ENCODE measurements around the gene SLC6A13. TPM values are rescaled to one million over a fixed set of nuclear protein-coding genes. Genes with fewer than 3 reads are reported as not detected.

Gene SLC6A13
- polyA plus RNA-seq, 4 donors: 46.3 to 58.2 (median 48.7) TPM

DNA sequence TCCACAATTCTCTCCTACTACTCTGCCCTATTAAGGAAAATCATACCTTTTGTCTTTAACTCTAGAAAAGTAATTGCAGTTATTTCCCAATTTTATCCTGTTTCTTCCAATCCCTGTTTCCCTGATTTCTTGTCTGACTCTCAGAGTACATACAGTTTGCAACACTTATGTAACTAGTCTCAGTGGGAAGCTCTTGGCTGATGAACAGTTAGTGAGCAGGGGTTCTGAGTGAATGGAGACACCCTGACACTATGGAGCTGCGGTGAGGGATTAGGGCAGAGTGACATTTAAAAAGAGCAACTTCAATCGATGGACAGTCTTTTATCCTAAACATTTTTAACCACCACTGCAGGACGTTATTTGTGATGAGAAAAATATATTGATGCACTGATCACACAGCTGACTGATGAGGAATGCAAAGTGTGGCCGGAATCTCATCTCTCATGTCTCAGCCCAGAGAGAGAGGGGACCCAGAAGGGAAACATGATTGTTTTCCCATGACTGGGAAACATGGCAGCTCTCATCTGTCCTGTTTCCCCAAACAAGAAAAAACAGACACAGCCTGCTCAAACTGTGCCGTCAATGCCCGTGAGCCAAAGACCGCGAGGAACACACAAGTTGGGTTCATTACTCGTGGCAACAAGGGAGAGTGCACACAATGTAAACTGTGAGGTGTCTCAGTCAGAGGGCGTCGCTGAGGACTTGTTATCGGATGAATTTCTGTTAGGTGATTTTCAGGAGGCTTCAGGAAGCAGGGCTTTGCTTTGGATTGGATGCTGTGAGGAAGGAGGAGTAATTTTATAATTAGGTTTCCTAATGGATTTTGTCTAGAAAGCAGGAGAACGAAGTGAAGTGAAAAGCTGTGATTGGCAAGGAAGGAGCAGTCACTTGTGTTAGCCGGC is 5.2 kb upstream of the SLC6A13 start:
- DNase-seq (ENCODE audit: low read depth in 4 of 4, low spot score in 3 of 4): no peak

DNA sequence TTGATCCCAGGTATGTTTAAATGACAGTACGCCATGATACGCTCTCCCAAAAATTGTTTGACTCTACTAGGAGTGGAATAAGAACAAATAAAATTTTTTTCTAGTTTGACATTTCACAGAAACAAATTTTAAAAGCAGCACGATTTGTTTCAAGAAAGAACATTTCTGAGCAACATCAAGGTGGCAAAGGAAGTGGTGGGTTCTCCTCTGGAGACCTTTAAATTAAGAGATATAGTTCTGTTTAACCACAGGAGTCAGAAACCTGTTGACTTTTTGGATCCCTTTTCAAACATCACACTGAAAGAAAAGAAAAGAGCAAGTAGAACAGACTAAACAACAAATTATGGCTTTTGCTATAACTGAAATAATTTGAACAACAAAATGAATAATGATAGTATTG is 2.5 kb upstream of the SLC6A13 start:
- no peak for DNase-seq (ENCODE audit: low read depth in 4 of 4, low spot score in 3 of 4)

DNA sequence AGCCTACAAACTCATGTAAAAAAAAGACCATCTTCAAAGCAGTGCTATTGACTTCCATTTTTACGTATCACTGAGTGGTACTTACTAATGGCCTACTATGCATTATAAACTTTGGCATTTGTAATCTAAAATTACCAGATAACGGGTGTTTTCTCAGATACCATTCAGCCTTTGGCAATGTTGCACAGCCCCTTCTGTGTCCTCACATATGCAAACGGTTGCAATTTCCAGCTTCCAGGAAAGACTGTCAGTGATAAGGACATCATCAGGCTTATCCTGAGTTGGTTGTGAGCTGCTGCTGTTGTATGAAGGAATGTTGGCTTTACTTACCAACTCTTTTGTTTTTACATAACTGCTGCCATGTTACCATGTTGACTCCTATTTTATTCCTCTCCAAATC is 1.6 kb upstream of the SLC6A13 start:
- DNase-seq (ENCODE audit: low read depth in 4 of 4, low spot score in 3 of 4): no peak

DNA sequence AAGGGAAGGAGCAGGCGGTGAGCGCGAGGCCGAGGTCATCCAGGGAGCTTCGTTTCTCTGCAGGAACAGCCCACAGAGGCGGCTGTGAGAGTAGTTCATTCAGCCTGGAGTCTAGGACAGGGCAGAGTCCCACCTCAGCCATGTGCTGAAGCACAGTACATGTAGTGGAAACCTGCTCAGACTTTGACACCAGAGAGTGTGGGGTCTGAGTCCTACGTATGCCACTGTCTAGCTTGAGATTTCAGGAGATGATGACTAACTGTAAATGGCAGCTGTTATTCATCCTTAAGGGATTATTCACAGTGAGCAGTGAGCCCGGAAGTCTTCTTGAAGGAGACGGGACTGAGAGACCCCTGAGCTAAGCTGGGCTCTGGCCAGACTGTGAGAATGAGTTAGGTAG is 938 bp upstream of the SLC6A13 start:
- DNase-seq (ENCODE audit: low read depth in 4 of 4, low spot score in 3 of 4): no peak

DNA sequence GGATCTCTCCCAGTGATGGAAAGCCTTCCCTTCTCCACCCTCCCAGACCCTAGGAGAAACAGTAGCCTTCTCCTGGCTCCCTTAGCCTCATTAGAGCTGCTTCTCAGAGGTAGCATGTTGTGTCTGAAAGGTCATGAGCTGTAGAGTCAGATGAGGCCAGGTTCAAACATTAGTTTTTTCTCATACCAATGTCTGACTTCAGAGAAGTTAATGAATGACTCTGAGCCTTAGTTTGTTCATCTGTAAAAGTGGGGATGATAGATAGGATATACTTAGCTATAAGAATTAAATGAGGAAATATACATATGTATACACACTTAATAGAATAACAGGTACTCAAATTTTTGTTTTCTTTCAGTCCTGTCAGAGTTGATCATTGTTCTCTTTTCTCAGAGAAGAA is 523 bp downstream of the SLC6A13 start:
- no peak for DNase-seq (ENCODE audit: low read depth in 4 of 4, low spot score in 3 of 4)

DNA sequence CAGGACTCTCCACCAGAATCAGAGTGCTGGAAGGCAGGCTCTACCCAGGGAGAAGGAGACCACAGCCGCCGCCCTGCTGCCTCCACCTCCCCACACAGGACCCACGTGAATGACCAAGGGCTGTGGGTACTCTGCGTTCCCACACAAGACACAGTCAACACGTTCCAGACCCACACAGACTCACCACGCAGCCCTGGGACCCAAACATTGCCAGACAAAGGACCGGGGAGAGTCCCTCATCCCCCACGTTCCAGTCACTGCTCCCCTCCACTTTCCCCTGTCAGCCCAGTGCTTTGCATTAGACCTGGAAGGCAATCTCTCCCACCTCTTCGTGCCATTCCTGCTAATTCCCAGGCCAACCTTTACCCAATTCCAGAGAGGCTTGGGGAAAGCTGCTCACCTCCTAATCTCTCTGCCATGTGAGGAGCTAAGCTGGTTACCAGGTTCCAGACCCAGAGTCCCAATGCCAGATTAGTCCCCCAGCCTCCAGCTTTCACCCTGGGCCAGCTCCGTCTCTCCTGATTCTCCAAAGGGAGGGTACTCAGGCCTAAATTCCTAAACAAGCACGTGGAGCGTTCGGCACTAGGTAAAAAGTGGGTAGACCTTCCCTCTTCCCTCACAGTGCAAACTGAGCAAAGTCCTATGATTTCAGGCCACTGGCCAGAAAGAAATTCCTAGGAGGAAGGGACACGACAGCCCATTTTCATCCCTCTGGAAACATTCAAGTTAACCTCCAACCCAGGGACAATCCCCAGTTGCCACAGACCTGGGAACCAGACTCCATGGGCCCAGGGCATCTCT is 4.9 kb downstream of the SLC6A13 start:
- DNase-seq (ENCODE audit: low read depth in 4 of 4, low spot score in 3 of 4): no peak

DNA sequence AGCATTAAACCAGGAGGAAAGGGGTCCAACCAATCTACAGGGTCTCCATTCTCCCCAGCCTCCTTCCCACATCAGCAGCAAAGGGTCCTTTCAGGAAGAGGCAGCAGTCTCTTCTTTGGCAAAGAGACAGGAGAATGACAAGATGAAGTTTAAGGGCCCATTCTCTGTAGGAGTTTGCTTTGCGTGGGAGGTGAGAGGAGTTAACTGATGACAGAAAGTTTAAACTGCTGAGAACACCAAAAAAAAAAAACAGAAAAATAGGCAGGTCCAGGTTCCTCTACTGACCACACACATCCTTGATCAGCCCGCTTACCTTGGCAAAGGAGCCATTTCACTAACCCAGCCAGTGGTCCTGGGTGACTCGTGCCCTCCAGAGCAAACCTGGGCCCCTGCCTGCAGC is 5.7 kb downstream of the SLC6A13 start:
- no peak for DNase-seq (ENCODE audit: low read depth in 4 of 4, low spot score in 3 of 4)

DNA sequence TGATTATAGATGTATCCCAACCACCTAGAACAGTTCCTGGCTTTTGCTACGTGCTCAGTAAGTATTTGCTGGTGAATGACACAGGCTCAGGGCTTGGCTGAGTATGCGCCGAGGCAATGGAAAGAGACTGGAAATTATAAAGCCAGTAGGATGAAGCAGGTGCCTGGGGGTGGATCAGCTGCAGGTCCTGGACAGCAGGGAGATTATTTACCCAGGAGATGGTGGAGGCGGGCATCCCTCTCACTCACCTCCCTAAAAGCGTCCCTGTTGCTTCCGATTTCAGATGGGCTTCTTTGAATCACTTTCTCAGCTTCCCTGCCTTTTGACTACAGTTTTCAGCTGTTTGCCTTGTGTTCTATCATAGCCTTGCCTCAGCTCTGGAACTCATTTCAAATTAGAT is 6.4 kb downstream of the SLC6A13 start:
- no peak for DNase-seq (ENCODE audit: low read depth in 4 of 4, low spot score in 3 of 4)

DNA sequence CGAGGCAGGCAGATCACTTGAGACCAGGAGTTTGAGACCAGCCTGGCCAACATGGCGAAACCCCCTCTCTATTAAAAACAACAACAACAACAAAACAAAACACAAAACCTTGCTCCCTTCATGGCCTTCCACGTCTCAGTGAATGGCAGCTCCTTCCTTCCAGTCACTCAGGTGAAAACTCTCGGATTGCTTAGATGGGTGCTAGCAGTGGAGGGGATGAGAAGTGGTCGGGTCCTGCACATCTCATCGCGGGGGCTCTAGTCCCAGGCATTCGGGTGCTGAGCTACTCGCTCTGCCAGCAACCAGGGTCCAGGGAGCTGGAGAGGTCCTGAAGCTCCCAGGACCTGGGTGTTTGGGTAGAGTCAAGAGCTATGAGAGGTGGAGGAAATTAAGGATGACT is 7.7 kb downstream of the SLC6A13 start:
- no peak for DNase-seq (ENCODE audit: low read depth in 4 of 4, low spot score in 3 of 4)

DNA sequence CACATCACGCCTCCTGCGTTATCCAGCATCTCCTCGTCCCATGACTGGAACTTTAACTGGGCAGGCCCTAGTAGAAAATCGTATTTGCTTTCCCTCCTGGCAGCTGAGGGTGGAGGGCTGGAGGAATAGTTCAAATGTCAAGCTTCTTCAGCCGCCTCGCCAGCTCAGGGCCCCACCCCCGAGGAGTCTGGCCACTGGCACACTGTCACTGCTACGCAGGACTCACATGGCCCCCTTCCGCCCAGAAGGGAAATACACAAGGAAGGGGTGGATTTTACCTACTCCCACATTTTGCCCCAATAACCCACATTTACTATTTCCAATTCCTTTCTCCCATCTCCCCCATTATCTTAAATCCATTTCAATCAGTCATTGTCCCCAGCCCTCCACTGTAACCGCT is 8.6 kb downstream of the SLC6A13 start:
- no peak for DNase-seq (ENCODE audit: low read depth in 4 of 4, low spot score in 3 of 4)

DNA sequence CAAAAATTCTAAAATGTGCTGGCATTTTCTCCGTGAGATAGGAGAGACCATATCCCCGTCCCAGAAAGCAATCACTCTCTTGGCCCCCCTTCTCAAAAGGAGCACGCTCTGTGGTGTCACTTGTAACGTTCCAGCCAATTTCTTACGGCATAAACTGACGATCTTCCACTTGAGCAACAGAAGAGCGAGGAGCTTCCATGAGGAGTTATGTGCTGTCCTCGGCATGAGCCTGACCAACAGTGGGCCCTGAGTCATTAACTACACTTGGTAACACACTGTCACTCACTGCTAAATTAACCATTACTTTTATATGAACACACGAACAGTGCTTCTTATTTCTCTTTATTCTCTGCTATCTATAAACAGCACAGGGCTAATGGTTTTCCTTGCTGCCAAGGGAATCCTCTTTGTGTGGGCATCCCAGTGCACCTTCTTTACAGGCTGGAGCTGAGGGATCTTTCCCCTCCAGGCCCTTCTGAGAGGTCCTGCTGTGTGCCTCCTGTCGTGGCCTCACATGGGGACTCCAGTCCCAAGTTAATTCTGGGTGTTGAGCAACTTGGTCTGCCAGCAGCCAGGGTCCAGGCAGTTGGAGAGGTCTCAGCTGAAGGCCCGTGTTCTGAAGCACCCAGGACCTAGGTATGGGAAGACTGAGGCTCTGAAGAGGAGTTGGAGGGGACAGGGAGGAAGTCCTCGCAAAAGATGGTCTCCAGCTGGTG is 9.4 kb downstream of the SLC6A13 start:
- DNase-seq (ENCODE audit: low read depth in 4 of 4, low spot score in 3 of 4): no peak

DNA sequence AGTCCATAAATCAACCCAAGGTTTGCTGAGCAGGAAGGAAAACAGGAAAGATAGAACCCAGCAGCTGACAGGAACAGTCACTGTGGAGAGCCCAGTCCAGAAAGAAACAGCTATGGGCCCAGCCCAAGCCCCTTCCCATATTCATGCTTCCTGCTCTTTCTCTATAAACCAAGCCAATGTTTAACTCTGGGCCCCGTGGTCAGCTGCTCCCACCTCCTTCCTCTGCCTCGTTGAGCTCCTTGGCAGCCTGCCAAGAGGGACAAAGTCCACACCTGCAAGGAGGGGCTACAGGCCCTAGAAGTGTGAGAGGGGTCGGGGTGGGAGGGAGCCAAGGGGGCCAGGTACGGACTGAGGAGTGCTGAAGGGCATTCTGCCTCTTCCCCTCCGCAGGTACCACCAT is 10.0 kb downstream of the SLC6A13 start:
- DNase-seq (ENCODE audit: low read depth in 4 of 4, low spot score in 3 of 4): peak in 3 of 4 donors; percentile 72 to 77 (median 74)

DNA sequence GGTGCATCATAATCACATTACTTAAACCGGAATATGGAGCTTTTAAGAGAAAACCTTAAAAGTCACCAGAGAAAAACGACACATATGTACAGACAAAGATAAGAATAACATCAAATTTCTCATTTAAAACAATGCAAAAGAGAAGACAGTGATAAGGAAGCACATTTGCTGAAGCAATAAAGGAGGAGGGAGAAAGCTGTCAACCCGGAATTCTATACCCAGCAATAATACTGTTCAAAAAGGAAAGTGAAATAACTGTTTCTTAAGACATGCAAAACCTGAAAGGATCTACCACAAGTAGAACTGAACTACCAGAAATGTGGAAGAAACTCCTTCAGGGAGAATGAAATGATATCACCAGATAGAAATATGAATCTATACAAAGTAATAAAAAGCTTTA is 15.4 kb downstream of the SLC6A13 start:
- DNase-seq (ENCODE audit: low read depth in 4 of 4, low spot score in 3 of 4): no peak

DNA sequence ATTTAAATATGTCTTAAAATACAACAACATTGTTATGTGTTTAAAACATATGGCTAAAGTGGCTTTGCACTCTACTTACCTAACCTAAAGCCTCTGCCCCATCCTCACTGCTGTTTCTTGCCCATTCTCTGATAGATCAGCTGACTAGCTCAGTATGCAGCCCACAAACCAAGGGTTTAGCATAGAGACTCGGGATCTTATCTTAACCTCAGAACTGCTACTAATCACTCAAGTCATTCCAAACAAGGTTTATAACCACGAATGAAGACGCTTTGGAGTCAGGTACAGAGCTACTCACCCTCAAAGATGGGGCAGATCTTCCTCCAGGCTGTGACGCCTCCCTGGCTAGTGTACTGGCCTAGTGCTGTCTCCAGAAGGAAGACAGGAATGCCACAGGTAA is 19.3 kb downstream of the SLC6A13 start:
- no peak for DNase-seq (ENCODE audit: low read depth in 4 of 4, low spot score in 3 of 4)

DNA sequence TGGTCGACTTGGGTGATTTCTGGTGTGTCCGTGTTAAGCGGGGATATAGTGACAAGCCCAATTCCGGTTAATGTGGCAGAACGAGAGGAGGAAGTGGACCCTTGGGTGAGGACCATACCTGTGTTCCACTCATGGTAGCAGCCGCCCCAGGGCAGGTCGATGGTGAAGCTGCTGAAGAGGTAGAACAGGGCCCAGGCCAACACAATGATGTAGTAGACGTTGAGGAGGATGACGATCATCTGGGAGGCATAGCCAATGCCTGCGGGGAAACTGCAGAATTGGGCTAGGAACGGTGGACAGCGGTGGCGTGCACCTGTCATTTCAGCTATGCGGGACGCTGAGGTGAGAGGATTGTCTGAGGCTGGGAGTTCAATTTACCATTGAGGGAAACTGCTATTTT is 20.1 kb downstream of the SLC6A13 start:
- DNase-seq (ENCODE audit: low read depth in 4 of 4, low spot score in 3 of 4): no peak

DNA sequence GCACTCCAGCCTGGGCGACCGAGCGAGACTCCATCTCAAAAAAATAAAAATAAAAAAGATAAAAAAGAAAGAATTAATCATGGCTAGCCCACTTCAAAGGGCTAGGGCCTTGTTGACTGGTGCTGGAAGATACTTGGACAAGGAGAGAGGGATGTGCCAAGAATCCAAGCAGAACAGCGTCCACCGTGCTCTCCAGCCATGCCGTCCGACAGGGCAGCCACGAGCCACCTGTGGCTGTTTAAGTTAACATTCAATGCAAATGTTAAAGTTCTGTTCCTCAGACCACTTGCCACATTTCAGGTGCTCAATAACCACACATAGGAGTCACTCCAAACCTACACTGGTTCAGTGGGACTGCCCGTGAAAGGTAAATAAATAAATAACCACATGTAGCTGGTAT is 21.4 kb downstream of the SLC6A13 start:
- DNase-seq (ENCODE audit: low read depth in 4 of 4, low spot score in 3 of 4): no peak

DNA sequence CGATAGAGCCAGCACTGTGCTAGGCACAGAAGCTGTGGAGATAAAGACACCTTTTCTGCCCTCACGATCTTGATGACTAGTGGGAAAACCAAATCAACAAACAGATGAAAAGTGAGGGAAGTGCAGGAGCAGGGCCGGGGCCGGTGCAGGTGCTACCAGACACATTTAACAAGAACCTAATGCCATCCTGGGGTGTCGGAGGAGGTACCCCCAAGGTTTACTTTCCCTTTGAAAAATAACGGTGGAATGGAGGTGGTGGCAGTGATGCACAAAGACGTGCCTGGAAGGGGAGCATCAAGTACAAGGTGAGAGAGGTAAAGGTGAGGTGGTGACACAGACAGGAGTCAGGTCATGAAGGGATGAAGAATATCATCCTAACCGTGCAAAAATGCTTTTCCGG is 22.1 kb downstream of the SLC6A13 start:
- DNase-seq (ENCODE audit: low read depth in 4 of 4, low spot score in 3 of 4): no peak

DNA sequence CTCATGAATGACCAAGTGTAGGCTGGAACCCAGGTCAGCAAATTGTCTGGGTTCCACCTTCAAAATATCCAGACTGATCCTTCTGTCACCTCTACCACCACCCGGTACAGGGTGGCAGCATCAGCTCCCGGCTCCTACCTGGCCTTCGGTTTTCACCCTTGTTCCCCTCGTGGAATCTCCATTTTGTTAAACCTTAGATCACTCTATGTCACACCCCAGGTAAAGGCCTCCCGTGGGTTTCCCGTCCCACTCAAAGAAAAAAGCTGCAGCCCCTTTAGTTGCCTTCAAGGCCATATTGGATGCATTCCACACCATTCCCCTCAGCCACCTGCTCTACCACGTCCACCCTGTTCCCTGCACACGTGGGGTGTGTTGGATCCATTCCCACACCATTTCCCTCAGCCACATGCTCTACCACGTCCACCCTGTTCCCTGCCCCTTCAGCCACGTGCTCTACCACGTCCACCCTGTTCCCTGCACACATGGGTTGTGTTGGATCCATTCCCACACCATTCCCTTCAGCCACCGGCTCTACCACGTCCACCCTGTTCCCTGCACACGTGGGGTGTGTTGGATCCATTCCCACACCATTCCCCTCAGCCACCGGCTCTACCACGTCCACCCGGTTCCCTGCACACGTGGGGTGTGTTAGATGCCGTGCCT is 23.8 kb downstream of the SLC6A13 start:
- DNase-seq (ENCODE audit: low read depth in 4 of 4, low spot score in 3 of 4): no peak

DNA sequence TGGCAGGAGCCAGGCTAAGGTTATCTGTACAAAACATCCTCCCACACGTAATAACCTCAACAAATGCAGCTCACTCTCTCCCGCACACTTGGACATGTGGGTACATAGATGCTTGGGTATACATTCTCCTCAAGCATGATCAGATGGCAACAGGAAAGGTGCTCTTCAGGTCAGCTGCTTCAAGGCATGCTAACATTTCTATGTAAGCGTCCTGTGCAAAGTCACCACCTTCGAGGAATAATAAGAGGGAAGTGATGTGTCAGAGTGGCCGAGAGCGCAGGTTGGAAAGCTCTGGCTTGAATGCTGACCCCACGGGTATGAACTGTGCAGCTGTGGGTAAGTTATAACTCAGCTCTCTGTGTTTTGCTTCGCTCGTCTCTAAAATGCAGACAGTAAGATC is 24.5 kb downstream of the SLC6A13 start:
- no peak for DNase-seq (ENCODE audit: low read depth in 4 of 4, low spot score in 3 of 4)

DNA sequence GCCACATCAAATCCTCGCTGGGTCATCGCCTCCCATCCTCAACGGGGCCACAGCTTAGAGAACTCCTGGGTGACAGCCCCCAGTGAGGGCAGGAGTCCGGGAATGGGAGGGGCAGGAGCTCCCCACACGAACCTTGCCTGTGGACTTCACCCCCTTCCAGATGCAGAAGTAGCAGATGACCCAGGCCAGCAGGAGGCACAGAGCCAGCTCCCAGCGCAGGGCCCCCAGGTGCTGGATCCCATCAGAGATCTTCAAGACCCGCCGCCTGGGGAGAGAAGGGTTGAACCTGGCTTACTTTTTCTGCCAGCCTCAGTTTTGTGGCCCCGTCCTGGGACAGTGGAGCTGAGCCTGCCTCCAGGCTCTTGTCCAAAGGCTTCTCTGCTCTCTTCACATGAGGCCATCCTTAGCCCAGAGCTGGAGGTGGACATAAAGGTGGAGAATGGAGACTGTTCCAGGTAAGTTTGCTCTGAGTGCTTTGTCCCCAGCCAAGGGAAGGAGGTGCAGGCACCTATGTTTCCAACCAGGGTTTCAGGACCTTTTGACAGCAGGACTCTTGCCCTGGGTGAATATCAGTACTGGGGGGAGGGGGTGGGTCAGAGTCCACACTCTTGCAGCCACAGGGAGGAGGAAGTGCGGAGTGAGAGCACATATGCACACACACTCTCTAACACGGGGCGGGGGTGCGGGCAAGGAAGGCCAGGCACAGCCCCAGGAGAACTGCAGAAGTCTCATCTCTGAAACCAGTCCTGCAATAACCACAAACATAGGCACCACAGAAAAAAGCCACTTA is 25.4 kb downstream of the SLC6A13 start:
- DNase-seq (ENCODE audit: low read depth in 4 of 4, low spot score in 3 of 4): no peak
